ENCODE measurements around the gene NECAP2. TPM values are rescaled to one million over a fixed set of nuclear protein-coding genes. Genes with fewer than 3 reads are reported as not detected.

NECAP2 gene
- total RNA-seq, 1 donor from 2014 or later, result 43.2 TPM

Other genes starting within 250 kb of the NECAP2 start
- 146 and 151 TPM in 2 replicates for gene ARHGEF19, start 228.1 kb upstream of the NECAP2 start, total RNA-seq
- gene CPLANE2, start 203.5 kb upstream of the NECAP2 start, total RNA-seq, result 14.8 and 16.5 TPM in 2 replicates
- gene FBXO42, start 88.2 kb upstream of the NECAP2 start, total RNA-seq, result 26.8 and 30.5 TPM in 2 replicates
- gene SZRD1, start 73.5 kb upstream of the NECAP2 start, total RNA-seq, result 109 and 119 TPM in 2 replicates
- gene SPATA21, start 3.3 kb upstream of the NECAP2 start, total RNA-seq, result not detected in 2 replicates
- gene RNU1-1, start 73.6 kb downstream of the NECAP2 start, total RNA-seq, result 3,923 and 3,957 TPM in 2 replicates
- 100 TPM in 2 replicates for gene NBPF1, start 172.8 kb downstream of the NECAP2 start, total RNA-seq
- gene RNU1-3, start 226.2 kb downstream of the NECAP2 start, total RNA-seq, result 3,923 and 3,957 TPM in 2 replicates

Measured in progenitor cell of endocrine pancreas (in vitro differentiated cells).